ENCODE measurements around the gene PIGBOS1. TPM values are rescaled to one million over a fixed set of nuclear protein-coding genes. Genes with fewer than 3 reads are reported as not detected.

Gene PIGBOS1
- total RNA-seq, 3 donors from 2014 or later (not counting 1 experiment from before 2014, with no cell fraction given), result 7.7 to 10.9 (median 9.3) TPM

DNA sequence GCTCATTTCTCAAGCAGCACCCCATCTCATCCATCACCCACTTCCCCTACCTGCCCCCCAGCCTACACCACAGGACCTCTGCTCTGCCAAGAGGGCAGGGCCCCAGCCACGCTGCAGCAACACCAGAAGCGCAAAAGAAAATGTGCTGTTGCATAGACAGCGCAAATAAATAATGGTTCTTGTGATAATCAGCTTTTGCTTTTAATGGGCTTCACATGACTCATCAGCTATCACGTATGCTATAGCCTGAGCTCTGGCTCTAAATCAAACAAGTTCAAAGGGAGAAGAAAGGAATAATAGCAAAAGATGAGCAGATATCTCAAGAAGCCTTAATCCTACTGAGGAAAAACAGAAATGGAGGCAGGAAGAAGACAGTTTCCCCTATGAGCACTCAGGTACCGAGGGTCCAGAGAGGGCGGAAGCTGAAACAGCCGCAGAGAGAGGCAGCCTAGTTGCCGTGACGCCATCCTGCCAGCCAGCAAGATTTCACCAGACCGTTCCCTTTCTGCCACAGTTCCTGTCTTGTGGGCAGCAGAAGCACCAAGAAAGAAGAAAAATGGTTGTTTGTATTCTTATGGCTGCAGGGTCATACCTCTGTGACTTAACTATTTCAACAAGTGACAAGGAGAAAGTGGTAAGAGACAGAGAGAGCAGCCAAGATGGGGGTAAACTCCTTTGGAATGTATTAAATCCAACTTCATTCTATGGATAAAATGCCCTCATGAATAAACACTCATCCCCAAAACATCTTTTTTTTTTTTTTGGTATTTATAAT, 51.3 kb downstream of the PIGBOS1 start:
- Mint-ChIP-seq H3K27me3 (ENCODE audit: low read depth in 2 of 2) (no peaks in the 10 kb centered on the region), H3K9me3 (no peaks in the 10 kb centered on the region)
- 4% methylated on average over 10 of the region's 10 CpGs for WGBS (ENCODE audit: insufficient coverage)

More for the DNA sequence above, 51.3 kb downstream of the PIGBOS1 start:
- Histone ChIP-seq H3K27me3 (ENCODE audit: control insufficient read depth, insufficient read depth, low read length) (no peaks in the 10 kb centered on the region), H3K4me3 (ENCODE audit: low read length) (peak overlapping the region; percentile 6), H3K36me3 (ENCODE audit: control insufficient read depth, insufficient read depth, low read length) (peaks cover 4% of the 10 kb centered on the region), H3K4me1 (ENCODE audit: control insufficient read depth, insufficient read depth, low read length) (peaks cover 50% of the 10 kb centered on the region), H3K27ac (ENCODE audit: low read length) (peak overlapping the region; percentile 88), H3K9me3 (ENCODE audit: control insufficient read depth, insufficient read depth, low read length) (no peaks in the 10 kb centered on the region)
- peaks cover 81 to 93% of the 10 kb centered on the region in 2 donors for H3K4me1 Mint-ChIP-seq
- peak; percentile 85 to 94 (median 90) for ATAC-seq
- intact Hi-C loops (cut with micrococcal nuclease), result loop anchor here (1.0 kb wide), 2 partner anchors 12 to 23 kb away; no protein-coding TSS in a partner anchor
- H3K27ac Mint-ChIP-seq, result peak overlapping the region; percentile 96 to 98
- peak; percentile 68 to 90 for DNase-seq
- H3K36me3 Mint-ChIP-seq, result peaks cover 5% of the 10 kb centered on the region
- peak overlapping the region; percentile 76 for H3K4me3 Mint-ChIP-seq
- TF ChIP-seq, protein P1, sequence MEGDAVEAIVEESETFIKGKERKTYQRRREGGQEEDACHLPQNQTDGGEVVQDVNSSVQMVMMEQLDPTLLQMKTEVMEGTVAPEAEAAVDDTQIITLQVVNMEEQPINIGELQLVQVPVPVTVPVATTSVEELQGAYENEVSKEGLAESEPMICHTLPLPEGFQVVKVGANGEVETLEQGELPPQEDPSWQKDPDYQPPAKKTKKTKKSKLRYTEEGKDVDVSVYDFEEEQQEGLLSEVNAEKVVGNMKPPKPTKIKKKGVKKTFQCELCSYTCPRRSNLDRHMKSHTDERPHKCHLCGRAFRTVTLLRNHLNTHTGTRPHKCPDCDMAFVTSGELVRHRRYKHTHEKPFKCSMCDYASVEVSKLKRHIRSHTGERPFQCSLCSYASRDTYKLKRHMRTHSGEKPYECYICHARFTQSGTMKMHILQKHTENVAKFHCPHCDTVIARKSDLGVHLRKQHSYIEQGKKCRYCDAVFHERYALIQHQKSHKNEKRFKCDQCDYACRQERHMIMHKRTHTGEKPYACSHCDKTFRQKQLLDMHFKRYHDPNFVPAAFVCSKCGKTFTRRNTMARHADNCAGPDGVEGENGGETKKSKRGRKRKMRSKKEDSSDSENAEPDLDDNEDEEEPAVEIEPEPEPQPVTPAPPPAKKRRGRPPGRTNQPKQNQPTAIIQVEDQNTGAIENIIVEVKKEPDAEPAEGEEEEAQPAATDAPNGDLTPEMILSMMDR (IDR thresholded peaks at IDR 0.05), result no peak

Other genes starting within 250 kb of the PIGBOS1 start
- 100 to 1,000 TPM in 2 of 3 donors, 10 to 100 TPM in 1; 97.4 to 102 (median 102) TPM for gene RSL24D1, start 122.2 kb downstream of the PIGBOS1 start, total RNA-seq
- 100 to 1,000 TPM in 1 of 3 donors, 10 to 100 TPM in 2; 90.0 to 111 (median 98.1) TPM for gene RAB27A, start 29.3 kb downstream of the PIGBOS1 start, total RNA-seq
- 10 to 100 TPM; 24.9 to 33.5 (median 26.1) TPM for gene PIGB, start 99 bp upstream of the PIGBOS1 start, total RNA-seq
- 10 to 100 TPM; 41.6 to 53.6 (median 43.8) TPM for gene CCPG1, start 89.2 kb upstream of the PIGBOS1 start, total RNA-seq
- under 1 TPM in 2 of 3 donors, not detected in 1; 0.47 to 0.53 TPM for gene PIERCE2, start 89.4 kb upstream of the PIGBOS1 start, total RNA-seq
- gene DNAAF4, start 189.1 kb upstream of the PIGBOS1 start, total RNA-seq, result not detected

Data from natural killer cell (primary cell).